Epithelial cell of umbilical artery (primary cell): Measurements from ENCODE around the gene MAP3K6. TPM values are rescaled to one million over a fixed set of nuclear protein-coding genes. Genes with fewer than 3 reads are reported as not detected.

Experiments
- total RNA-seq: library from RNA; depleted of rRNA; stranded (reverse); fragments of >200 nt; gene quantifications from 2 replicates; pipeline ENCODE4 v1.2.3, GENCODE V29; 2014

Gene MAP3K6
- total RNA-seq = 6.4 and 6.5 TPM in 2 replicates

GRCh38 chr1:27366411-27367159 is at the start of gene MAP3K6:
MAP3K6 (minus strand) TSS chr1:27366961; CDS start chr1:27366597, 364 bp downstream.

DNA sequence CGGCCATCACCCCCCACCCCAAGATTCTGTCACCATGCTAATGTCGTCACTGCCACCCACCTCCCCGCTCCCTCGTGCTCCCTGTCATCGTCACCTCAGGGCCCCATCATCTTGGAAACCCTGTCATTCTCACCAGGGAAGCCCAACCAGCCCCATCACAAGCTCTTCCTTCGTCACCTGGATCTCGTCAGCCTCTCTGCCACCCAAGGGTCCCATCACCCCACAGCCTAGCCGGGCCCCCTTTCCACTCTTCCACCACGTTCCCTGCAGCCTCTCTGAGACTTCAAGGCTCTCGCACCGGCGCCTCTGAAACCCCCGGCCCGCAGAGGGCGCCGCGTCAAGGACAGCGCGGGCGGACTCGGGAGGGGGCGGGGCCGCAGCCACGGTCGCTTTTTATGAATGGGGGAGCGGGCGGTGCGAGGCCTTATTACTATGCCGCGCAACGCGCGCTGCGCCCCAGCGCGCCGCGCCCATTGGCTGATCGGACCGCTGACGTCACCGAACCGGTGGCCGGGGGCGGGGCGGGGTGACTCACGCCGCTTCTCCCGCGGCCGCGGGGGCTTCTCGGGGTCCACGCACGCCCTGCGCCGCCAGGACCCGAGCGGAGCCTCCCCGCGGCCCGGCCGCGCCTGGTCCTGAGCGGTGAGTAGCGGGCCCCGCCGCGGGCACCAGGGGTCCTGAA is 25.5 kb upstream of the MAP3K6 start, which contains the start of gene GPR3:
Gene GPR3, plus strand, starts transcription at position 527 of the 682 bp plus-strand sequence. CDS start 1,177 bp downstream, outside the sequence.

GRCh38 chr1:27383039-27383605 is 16.4 kb upstream of the MAP3K6 start, which contains the start of gene CD164L2:
CD164L2 (minus strand) TSS chr1:27383333; CDS start chr1:27383239, 94 bp downstream.

GRCh38 chr1:27374362-27375086 is 7.8 kb upstream of the MAP3K6 start, which contains the start of gene FCN3:
FCN3 (minus strand) TSS chr1:27374824; CDS start chr1:27374818, 6 bp downstream.

DNA sequence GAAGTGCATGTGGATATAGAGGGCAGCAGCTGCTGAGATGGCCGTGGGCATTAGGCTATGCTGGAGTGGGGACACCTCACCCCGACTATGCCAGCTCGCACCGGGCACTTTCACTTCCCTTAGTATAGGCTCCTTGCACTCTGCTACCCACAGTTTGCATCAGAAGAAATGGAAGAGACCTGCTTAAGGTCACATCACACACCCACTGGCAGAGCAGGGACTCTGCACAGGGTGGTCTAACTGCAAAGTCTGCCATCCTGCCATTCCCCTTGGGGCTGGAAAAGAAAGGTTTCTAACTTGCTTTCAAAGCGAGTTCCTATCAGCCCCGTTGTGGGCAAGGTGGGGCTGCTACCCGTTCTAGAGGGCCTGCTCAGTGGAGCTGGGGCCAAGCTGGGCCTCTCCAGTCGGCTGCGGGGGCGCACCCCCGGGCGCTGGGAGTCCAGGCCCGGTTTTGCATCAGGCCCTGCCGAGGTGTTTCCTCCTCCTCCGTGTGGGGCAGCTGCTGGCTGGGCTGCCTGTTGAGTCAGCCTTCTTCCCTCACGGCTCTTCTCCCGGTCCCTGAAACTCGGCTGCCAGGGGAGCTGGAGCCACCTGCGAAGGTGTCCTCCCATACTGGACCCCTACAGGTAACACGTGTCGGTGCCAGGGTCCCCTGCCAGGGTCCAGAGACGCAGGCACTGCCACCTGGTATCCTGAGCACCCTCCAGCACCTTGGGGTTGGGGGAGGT is 25.1 kb downstream of the MAP3K6 start, which contains the start of gene SYTL1:
Gene SYTL1, plus strand, starts transcription at position 498 of the 728 bp plus-strand sequence. CDS start 3,313 bp downstream, outside the sequence.

DNA sequence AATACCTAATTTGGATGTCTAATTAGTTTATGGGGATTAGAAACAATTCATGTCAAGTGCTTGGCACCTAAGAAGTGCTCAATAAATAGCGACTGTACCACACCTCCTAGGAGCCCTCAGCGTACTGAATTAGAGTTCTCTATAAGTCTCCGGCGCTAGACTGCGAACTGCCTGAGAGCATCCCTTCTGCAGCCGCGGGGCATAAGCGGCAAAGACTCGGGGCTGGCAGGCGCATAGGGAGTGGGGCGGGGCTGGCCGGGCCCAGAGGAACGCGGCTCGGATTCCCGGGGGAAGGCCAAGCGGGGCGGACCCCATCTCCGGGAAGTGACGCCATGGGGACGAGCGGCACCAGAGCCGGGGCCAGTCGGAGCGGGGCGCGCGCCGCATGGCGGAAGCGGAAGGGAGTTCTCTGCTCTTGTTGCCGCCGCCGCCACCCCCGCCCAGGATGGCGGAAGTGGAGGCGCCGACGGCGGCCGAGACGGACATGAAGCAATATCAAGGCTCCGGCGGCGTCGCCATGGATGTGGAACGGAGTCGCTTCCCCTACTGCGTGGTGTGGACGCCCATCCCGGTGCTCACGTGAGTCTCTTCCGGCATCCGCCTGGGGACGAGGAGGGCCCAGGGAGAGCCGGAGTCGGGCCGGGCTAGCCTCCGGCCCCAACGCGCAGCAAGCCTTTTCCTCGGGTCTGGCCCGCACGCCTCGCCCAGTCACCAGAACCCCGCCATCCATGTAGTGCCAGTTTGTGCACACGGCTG is 44.8 kb downstream of the MAP3K6 start, which contains the start of gene TMEM222:
Gene TMEM222, plus strand, starts transcription at position 351 of the 756 bp plus-strand sequence. Its CDS starts 35 bp downstream, at position 386.

Other genes starting within 250 kb of the MAP3K6 start
- 3.9 and 5.9 TPM in 2 replicates for gene SLC9A1, start 211.8 kb downstream of the MAP3K6 start, total RNA-seq
- 13.0 and 15.5 TPM in 2 replicates for gene WDTC1, start 132.3 kb downstream of the MAP3K6 start, total RNA-seq
- gene TMEM222, start 44.8 kb downstream of the MAP3K6 start, total RNA-seq = 23.3 and 24.7 TPM in 2 replicates
- gene SYTL1, start 24.9 kb downstream of the MAP3K6 start, total RNA-seq = under 0.01 TPM in 1 of 2 replicates, not detected in the other
- gene FCN3, start 7.9 kb upstream of the MAP3K6 start, total RNA-seq = under 0.01 TPM in 1 of 2 replicates, not detected in the other
- gene CD164L2, start 16.4 kb upstream of the MAP3K6 start, total RNA-seq = not detected in 2 replicates
- gene GPR3, start 25.7 kb upstream of the MAP3K6 start, total RNA-seq = 0.46 and 0.65 TPM in 2 replicates
- gene WASF2, start 123.2 kb upstream of the MAP3K6 start, total RNA-seq = 17.9 and 21.1 TPM in 2 replicates
- 4.5 and 6.1 TPM in 2 replicates for gene AHDC1, start 237.2 kb upstream of the MAP3K6 start, total RNA-seq